GM20000 (cell line): ENCODE results near the gene AKAP9.
"Not testable (repeated sequence)": the region's sequence is repeated elsewhere in the genome, so short reads cannot be mapped to it uniquely, and the experiment has no call there.

Experiments
- DNase-seq: peaks from one replicate; pipeline ENCODE4 v3.0.0; 2012; ENCODE audit warnings: low spot score
- CTCF ChIP-seq: IDR thresholded peaks from 2 replicates; pipeline ENCODE4 v1.5.1; 2012; ENCODE audit warnings: mild to moderate bottlenecking, control low read depth; ENCODE audit errors: extremely low read depth, missing control alignments

Gene AKAP9

GRCh38 chr7:91961816-91962215 is 21.2 kb downstream of the AKAP9 start:
- no peak for TF ChIP-seq CTCF
- no peak for DNase-seq

- TF ChIP-seq CTCF: no peak
- DNase-seq: no peak
Observed at GRCh38 chr7:91962419-91962818, 21.8 kb downstream of the AKAP9 start.

GRCh38 chr7:91967513-91967912 is 26.9 kb downstream of the AKAP9 start:
- DNase-seq: not testable (repeated sequence)

- DNase-seq: no peak
- no peak for TF ChIP-seq CTCF
Observed at GRCh38 chr7:91973639-91974038, 33.0 kb downstream of the AKAP9 start.

- DNase-seq: no peak
- no peak for TF ChIP-seq CTCF
Observed at GRCh38 chr7:91974066-91974465, 33.4 kb downstream of the AKAP9 start.

GRCh38 chr7:91976743-91977142 is 36.1 kb downstream of the AKAP9 start:
- DNase-seq: no peak

GRCh38 chr7:91979590-91979989 is 38.9 kb downstream of the AKAP9 start:
- TF ChIP-seq CTCF: no peak
- no peak for DNase-seq

More at GRCh38 chr7:91976743-91977142, 36.1 kb downstream of the AKAP9 start:
- TF ChIP-seq CTCF: no peak

- not testable (repeated sequence) for DNase-seq
Observed at GRCh38 chr7:91982352-91982751, 41.7 kb downstream of the AKAP9 start.

GRCh38 chr7:91988213-91988612 is 47.6 kb downstream of the AKAP9 start:
- no peak for TF ChIP-seq CTCF
- no peak for DNase-seq
